WERI-Rb-1 (cell line): ENCODE results near the gene ARHGEF38.
A peak's percentile ranks its signal among the peaks of the same experiment; 100 is the strongest.

Experiments used
- DNase-seq: peaks from one replicate; pipeline ENCODE4 v3.0.0-alpha.2; 2020
- H3K27ac ChIP-seq: fragments of 250-450 bp; sonication (Bioruptor Pico); 2 replicates; pipeline ENCODE4 v1.5.1; 2020; ENCODE audit warnings: mild to moderate bottlenecking, moderate library complexity
- H3K27me3 ChIP-seq: fragments of 250-450 bp; sonication (Bioruptor Pico); 2 replicates; pipeline ENCODE4 v1.5.1; 2021; ENCODE audit warnings: mild to moderate bottlenecking, low read depth, moderate library complexity; ENCODE audit not compliant: insufficient read depth, severe bottlenecking
- H3K36me3 ChIP-seq: fragments of 250-450 bp; sonication (Bioruptor Pico); 2 replicates; pipeline ENCODE4 v1.5.1; 2020; ENCODE audit warnings: mild to moderate bottlenecking, moderate library complexity
- H3K4me3 ChIP-seq: 2 replicates; pipeline ENCODE4 v1.5.1; 2011; ENCODE audit warnings: low read depth, mild to moderate bottlenecking, control low read depth, low read length
- H3K9me3 ChIP-seq: fragments of 250-450 bp; sonication (Bioruptor Pico); 2 replicates; pipeline ENCODE4 v1.5.1; 2021; ENCODE audit warnings: mild to moderate bottlenecking, moderate library complexity; ENCODE audit not compliant: severe bottlenecking
- CTCF ChIP-seq: IDR thresholded peaks from 2 replicates; pipeline ENCODE4 v1.5.1; 2011; ENCODE audit warnings: low read depth, mild to moderate bottlenecking, control low read depth, inconsistent platforms, low read length

ARHGEF38 gene

GRCh38 chr4:105657117-105657765 is 104.8 kb downstream of the ARHGEF38 start:
- H3K36me3 ChIP-seq = no peaks in the 10 kb centered on the region
- TF ChIP-seq CTCF = no peak
- no peak overlapping the region for H3K27ac ChIP-seq
- DNase-seq = no peak
- H3K27me3 ChIP-seq = no peaks in the 10 kb centered on the region
- H3K9me3 ChIP-seq = no peaks in the 10 kb centered on the region
- no peak overlapping the region for H3K4me3 ChIP-seq

- Histone ChIP-seq H3K4me3 (no peak overlapping the region), H3K36me3 (no peaks in the 10 kb centered on the region), H3K9me3 (no peaks in the 10 kb centered on the region), H3K27ac (no peak overlapping the region), H3K27me3 (no peaks in the 10 kb centered on the region)
- no peak for TF ChIP-seq CTCF
- DNase-seq = no peak
Measured at GRCh38 chr4:105659190-105659589, 106.8 kb downstream of the ARHGEF38 start.

GRCh38 chr4:105661028-105661427 is 108.6 kb downstream of the ARHGEF38 start:
- Histone ChIP-seq H3K4me3 (no peak overlapping the region), H3K36me3 (no peaks in the 10 kb centered on the region), H3K27me3 (no peaks in the 10 kb centered on the region), H3K27ac (no peak overlapping the region), H3K9me3 (no peaks in the 10 kb centered on the region)
- no peak for TF ChIP-seq CTCF
- no peak for DNase-seq

GRCh38 chr4:105662935-105663675 is 110.7 kb downstream of the ARHGEF38 start:
- Histone ChIP-seq H3K27me3 (no peaks in the 10 kb centered on the region), H3K27ac (no peak overlapping the region), H3K4me3 (no peak overlapping the region), H3K9me3 (no peaks in the 10 kb centered on the region), H3K36me3 (no peaks in the 10 kb centered on the region)
- DNase-seq = no peak
- TF ChIP-seq CTCF = no peak

GRCh38 chr4:105666693-105667092 is 114.3 kb downstream of the ARHGEF38 start:
- no peak for DNase-seq

More at GRCh38 chr4:105666693-105667092, 114.3 kb downstream of the ARHGEF38 start:
- Histone ChIP-seq H3K27ac (no peak overlapping the region), H3K36me3 (no peaks in the 10 kb centered on the region), H3K27me3 (no peaks in the 10 kb centered on the region), H3K9me3 (no peaks in the 10 kb centered on the region), H3K4me3 (no peak overlapping the region)
- TF ChIP-seq CTCF = 0 out of 2 replicates have a peak, but pooled peaks have one; percentile 13
